ENCODE results near the gene ZFYVE19.

DNA sequence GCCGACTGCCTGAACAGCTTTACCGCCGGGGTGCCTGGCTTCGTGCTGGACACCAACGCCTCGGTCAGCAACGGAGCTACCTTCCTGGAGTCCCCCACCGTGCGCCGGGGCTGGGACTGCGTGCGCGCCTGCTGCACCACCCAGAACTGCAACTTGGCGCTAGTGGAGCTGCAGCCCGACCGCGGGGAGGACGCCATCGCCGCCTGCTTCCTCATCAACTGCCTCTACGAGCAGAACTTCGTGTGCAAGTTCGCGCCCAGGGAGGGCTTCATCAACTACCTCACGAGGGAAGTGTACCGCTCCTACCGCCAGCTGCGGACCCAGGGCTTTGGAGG is 37.8 kb downstream of the ZFYVE19 start:
- TF ChIP-seq CTCF (IDR thresholded peaks at IDR 0.05), result no peak
- no peak for TF ChIP-seq POLR2A (IDR thresholded peaks at IDR 0.05)
- no peak for TF ChIP-seq EP300 (IDR thresholded peaks at IDR 0.05)
